GM19099 (cell line): ENCODE measurements around the gene SHISA6.

Experiments used
- POLR2A ChIP-seq: IDR thresholded peaks from 3 replicates; pipeline ENCODE4 v1.6.1; 2011; ENCODE audit warnings: low read depth; ENCODE audit not compliant: insufficient read length; ENCODE audit errors: extremely low read depth

The SHISA6 gene

GRCh38 chr17:11583306-11583992 lies 342.4 kb downstream of the SHISA6 start:
- no peak for TF ChIP-seq POLR2A

GRCh38 chr17:11589716-11590115 lies 348.7 kb downstream of the SHISA6 start:
- TF ChIP-seq POLR2A: no peak

GRCh38 chr17:11598274-11599221 lies 357.5 kb downstream of the SHISA6 start, which contains the start of gene DNAH9:
Gene DNAH9, plus strand, starts transcription at chr17:11598470. Its CDS starts 29 bp downstream, at chr17:11598499.
- TF ChIP-seq POLR2A: no peak

DNA sequence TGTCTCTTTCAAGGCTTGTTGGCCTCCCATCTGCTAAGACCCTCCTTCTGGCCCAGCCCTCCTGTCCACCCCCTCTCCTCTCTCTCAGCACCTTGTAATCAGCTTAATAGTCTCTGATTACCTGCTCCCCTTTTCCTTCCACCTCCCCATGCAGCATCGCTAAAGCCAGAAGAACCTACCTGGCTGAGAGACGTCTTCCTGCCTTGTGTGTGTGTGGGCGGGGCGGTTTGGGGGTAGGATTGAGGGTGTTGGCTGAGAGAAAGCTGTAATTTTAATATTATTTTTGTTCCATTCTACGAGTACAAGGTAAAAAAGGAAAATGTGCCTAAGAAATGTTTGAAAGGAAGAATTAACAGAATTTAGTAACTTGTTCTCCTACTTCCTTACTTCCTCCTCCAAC lies 360.6 kb downstream of the SHISA6 start:
- TF ChIP-seq POLR2A: no peak

GRCh38 chr17:11608396-11608795 lies 367.4 kb downstream of the SHISA6 start:
- no peak for TF ChIP-seq POLR2A

DNA sequence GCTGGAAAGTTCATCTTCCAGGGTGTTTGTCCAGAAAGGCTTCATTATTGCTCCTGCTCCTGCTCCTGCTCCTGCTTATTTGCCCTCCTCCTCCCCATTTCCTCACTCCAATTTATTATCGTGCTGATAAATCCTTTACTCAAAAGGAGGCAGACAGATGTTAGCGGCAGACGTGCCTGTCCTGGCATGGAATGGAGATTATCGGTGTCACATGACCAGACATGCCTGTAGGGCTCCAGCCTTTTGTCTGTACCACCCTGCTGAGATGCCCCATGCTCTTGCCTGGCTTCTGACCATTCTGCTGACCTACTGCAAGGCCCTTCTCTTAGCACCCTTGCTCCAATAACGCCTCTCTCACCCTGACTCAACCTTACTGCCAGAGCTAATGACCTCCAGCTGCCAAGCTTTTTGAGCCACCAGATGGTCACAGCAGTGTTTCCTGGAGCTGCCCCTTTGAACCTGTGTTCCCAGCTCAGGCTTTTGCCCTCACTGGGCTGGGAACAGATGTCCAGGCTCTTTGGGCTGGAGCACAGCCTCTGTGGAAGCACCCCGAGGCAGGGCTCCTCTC lies 370.1 kb downstream of the SHISA6 start:
- no peak for TF ChIP-seq POLR2A

- TF ChIP-seq POLR2A: no peak
Observed at GRCh38 chr17:11612956-11613355, 371.9 kb downstream of the SHISA6 start.
